Bone marrow (tissue), 2 donors: ENCODE data around the gene STEAP2.
"Not testable (repeated sequence)": the region's sequence is repeated elsewhere in the genome, so short reads cannot be mapped to it uniquely, and the experiment has no call there.

ENCODE experiments used
- DNase-seq, 2 donors: peaks; one replicate each; lab custom pipeline; 2025; lab: John Stamatoyannopoulos, UW

Gene STEAP2

GRCh38 chr7:90233569-90233968 lies 22.0 kb downstream of the STEAP2 start:
- no peak for DNase-seq

- no peak for DNase-seq
Observed at GRCh38 chr7:90236721-90237289, 25.3 kb downstream of the STEAP2 start.

DNA sequence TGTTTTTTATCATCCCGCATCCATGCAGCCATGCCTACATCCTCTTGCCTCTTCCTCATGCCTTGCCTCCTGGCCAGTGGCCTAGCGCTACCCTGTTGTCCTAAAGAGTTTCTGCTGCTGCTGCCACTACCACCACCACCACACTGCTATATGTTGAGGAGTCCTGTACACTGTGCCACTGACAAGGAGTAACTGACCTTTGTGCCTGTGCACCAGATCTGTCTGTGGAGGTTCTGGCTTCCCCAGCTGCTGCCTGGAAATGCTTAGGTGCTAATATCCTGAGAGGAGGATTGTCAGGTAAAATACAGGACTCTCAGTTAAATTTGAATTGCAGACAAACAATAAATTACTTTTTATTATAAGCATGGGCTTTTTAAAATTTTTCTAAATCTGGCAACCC lies 26.5 kb downstream of the STEAP2 start:
- DNase-seq: no peak

DNA sequence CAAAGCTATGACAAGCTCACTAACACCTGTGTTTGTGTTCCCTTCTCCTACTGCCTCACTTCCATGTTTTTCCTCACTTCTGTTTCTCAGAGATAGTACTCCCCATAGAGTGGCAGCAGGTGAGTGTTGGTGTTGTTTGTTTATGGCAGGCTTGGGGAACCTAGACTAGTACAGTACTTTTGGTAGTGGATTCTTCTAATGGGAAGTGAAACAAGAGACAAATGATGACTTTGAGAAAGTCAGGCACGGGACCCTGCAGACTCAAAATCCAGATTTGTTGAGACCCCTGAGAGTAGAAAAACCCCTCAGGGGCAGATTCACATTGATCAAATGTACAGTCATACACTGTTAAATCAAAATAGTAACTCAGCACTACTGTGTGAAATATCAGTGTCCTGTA lies 27.0 kb downstream of the STEAP2 start:
- DNase-seq: no peak

DNA sequence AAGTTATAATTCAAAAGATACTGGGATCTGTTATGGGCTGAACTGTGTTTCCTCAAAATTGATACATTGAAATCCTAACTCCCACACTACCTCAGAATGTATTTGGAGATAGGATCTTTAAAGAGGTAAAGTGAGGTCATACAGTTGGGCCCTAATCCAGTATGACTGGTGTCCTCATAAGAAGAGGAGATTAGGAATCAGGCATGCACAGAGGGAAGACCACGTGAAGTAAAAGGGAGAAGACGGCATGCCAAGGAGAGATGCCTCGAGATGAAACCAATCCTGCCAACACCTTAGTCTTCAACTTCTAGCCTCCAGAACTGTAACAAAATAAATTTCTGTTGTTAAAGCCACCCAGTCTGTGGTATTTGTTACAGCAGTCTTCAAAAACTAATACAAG lies 27.5 kb downstream of the STEAP2 start:
- no peak for DNase-seq

GRCh38 chr7:90239625-90240228 lies 28.2 kb downstream of the STEAP2 start:
- no peak for DNase-seq

DNA sequence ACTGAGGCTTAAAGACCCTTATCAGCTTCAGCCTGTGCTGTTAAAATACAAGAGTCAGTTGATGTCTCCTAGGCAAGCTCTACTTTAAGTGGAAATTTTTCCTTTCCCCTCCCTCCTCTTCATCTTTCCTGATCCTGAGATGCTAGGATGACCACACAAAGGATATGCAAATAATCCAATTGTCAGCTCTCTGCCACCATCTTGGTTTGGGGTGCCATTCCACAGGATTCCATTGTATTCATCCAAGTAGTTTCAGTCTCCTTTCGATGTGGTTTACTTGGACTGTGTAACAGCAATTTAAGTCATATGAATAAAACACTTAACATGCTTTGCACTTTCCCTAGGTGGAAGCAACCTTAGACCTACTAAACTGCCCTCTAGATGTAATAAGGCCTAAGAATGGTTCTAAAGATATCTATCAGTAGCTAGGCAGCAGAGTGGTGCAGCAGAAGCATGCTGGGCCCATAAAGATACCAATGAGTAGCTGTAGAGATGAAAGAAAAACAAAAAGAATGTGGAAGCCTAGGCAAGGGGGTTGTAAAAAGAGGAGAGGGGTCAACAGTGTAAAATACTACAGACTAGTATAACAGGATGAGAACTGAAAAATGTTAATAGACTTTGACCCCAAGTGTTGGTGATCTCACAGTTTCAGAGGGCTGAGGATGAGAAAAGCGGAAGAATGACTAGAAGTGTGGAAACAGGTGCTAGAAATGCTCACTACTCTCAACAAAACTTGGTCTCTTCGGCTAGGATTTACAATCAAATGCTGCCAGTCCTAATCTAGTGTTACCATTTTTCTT lies 31.0 kb downstream of the STEAP2 start:
- DNase-seq: no peak

DNA sequence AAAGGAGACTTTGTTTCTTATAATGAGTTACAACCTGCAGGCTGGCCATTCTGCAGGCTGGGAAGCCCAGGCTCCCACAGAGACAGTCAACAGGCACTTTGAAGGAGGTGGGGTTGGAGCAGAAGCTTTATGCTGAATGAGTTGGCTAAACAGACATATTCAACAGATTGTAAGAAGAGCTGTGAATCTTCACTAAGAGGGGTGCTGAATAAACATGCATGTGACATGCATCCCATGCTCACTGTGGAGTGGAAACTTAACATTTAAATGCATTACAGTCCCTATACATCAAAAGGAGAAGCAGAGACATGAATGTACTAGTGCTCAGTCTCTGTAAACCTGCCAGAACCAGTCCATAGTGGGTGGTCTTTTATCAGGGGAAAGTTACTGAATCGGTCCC lies 32.0 kb downstream of the STEAP2 start:
- no peak for DNase-seq

- DNase-seq: no peak
Observed at GRCh38 chr7:90244565-90244908, 33.0 kb downstream of the STEAP2 start.

- peak in 1 of 2 donors; percentile 42 for DNase-seq
Observed at GRCh38 chr7:90244909-90245851, 33.6 kb downstream of the STEAP2 start, which contains the start of gene CFAP69. CFAP69 (plus strand) TSS chr7:90245174; CDS start chr7:90245425, 251 bp downstream.

GRCh38 chr7:90246171-90246570 lies 34.6 kb downstream of the STEAP2 start:
- DNase-seq: no peak

- no peak for DNase-seq
Observed at GRCh38 chr7:90248706-90249105, 37.2 kb downstream of the STEAP2 start.

DNA sequence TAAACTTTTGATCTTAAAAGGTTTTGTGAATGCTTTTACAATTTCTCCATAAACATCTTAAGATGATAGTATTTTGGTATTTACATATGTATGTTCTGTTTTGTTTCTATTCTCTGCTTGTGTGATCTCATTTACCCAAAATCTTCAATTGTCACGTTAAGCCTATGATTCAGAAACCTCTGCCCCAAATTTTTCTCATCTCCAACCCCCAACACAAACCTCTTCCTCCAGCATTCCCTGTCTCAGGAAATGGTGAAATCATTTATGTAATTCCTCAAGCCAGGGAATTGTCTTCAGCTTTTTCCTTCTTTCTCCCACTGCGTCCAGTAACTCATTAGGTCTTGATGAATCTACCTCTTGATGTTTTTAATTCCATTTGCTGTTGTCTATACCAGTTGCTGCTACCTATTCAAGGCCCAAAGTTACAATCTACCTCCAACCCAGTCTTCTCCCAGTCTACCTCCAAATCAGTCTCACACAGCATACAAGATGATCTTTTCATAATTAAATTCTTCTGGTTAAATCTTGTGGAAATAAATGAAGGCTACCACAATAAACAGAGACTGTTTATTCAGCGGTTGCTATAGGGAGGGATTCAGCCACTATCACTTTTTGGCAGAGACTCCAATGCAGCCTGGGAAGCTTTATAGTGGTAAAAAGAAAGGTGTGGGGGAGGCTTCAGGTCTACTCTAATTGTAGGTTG lies 39.2 kb downstream of the STEAP2 start:
- DNase-seq: no peak

DNA sequence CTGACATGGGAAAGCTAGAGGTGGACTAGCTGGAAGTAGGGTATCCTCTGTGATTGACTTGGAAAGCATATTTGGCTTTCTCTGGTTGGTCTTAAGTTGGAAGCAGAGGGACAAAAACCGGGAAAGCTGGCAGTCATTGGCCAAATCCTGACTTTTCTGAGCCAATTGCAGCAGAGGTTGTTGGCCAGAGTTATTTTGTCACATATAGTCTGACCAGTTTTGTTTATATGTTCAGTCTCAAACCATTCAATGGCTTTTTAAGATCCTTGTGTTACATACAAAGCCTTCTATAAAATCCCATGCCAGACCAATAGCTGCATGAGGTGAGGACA lies 39.7 kb downstream of the STEAP2 start:
- DNase-seq: no peak

GRCh38 chr7:90256011-90256410 lies 44.5 kb downstream of the STEAP2 start:
- DNase-seq: not testable (repeated sequence)

DNA sequence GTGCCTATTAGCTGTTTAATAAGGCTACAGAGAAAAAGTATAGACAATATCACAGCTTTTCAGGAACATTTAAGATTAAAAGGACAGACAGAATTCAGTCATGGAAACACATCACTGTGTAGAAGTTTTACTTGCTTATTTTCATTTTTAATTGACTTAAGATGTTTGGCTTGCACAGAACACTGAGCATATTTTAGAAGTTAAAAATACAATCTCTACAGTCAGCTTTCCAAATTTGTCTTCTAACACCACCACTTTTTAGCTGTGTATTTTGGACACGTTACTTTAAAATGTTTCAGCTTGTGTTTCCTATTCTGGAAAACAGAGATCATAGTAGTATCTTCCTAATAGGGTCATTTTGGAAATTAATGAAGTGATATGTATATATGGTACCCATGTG lies 45.2 kb downstream of the STEAP2 start:
- DNase-seq: no peak

DNA sequence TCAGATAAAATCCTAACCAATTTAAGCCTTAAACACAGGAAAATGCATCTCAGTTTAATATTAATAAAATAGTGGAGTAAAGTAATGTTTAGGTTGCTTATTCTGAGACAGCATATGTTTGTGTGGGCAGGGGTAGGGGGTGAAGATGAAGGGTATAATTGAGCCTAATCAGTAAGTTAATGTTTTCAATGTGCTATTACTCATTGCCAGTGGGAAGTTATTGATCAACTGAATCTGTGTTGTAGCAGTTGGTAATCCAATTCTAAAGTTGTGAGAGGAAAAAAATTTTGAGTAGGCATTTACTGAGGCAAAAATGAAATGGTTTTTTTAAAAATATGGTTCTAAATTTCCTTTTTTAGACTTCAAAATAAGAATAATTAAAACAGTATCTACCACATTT lies 49.9 kb downstream of the STEAP2 start:
- DNase-seq: no peak

GRCh38 chr7:90262438-90262837 lies 50.9 kb downstream of the STEAP2 start:
- no peak for DNase-seq

GRCh38 chr7:90266808-90267207 lies 55.3 kb downstream of the STEAP2 start:
- no peak for DNase-seq

- no peak for DNase-seq
Observed at GRCh38 chr7:90267263-90267858, 55.8 kb downstream of the STEAP2 start.

GRCh38 chr7:90269163-90269562 lies 57.6 kb downstream of the STEAP2 start:
- DNase-seq: no peak
